GM23338 (cell line): ENCODE results near the gene PROC. TPM values are rescaled to one million over a fixed set of nuclear protein-coding genes. Genes with fewer than 3 reads are reported as not detected.
A peak's percentile ranks its signal among the peaks of the same experiment; 100 is the strongest.

ENCODE experiments used
- ATAC-seq: fragments of 200-7000 bp; cut with Tn5 transposase; 3 replicates; pipeline ENCODE4 v1.9.1; 2020
- DNase-seq: peaks from one replicate; pipeline ENCODE4 v3.0.0-alpha.2; 2015; ENCODE audit warnings: low spot score
- H2AFZ ChIP-seq: fragments of 200-600 bp; sonication (generic); 2 replicates; pipeline ENCODE4 v1.8.0; 2016; ENCODE audit warnings: antibody characterized with exemption, mild to moderate bottlenecking, moderate library complexity
- H3F3A ChIP-seq: fragments of 200-600 bp; sonication (generic); replicated peaks from 2 replicates; pipeline ENCODE4 v1.8.0; 2017; ENCODE audit warnings: antibody characterized with exemption, mixed run types, low read depth
- H3K27ac ChIP-seq: fragments of 200-600 bp; sonication (generic); 2 replicates; pipeline ENCODE4 v1.6.1; 2016; ENCODE audit warnings: low read depth
- H3K27me3 ChIP-seq: fragments of 200-600 bp; sonication (generic); 2 replicates; pipeline ENCODE4 v1.8.0; 2016; ENCODE audit warnings: mild to moderate bottlenecking, mixed run types, moderate library complexity; ENCODE audit not compliant: insufficient read depth
- H3K36me3 ChIP-seq: fragments of 200-600 bp; sonication (generic); 2 replicates; pipeline ENCODE4 v1.8.0; 2016; ENCODE audit warnings: mild to moderate bottlenecking; ENCODE audit not compliant: insufficient read depth
- H3K4me1 ChIP-seq: fragments of 200-600 bp; sonication (generic); 2 replicates; pipeline ENCODE4 v1.8.0; 2016; ENCODE audit warnings: mild to moderate bottlenecking, moderate library complexity; ENCODE audit not compliant: insufficient read depth
- H3K4me2 ChIP-seq: fragments of 200-600 bp; sonication (generic); 2 replicates; pipeline ENCODE4 v1.7.1; 2017; ENCODE audit warnings: mixed run types
- H3K4me3 ChIP-seq: fragments of 200-600 bp; sonication (generic); 2 replicates; pipeline ENCODE4 v1.6.1; 2016; ENCODE audit warnings: mixed run types
- H3K79me2 ChIP-seq: fragments of 200-600 bp; sonication (generic); replicated peaks from 2 replicates; pipeline ENCODE4 v1.8.0; 2017; ENCODE audit warnings: mild to moderate bottlenecking; ENCODE audit not compliant: insufficient read depth
- H3K9me2 ChIP-seq: fragments of 200-600 bp; sonication (generic); 2 replicates; pipeline ENCODE4 v1.8.0; 2017; ENCODE audit not compliant: insufficient read depth
- H4K20me1 ChIP-seq: fragments of 200-600 bp; sonication (generic); replicated peaks from 2 replicates; pipeline ENCODE4 v1.8.0; 2017; ENCODE audit warnings: mild to moderate bottlenecking; ENCODE audit not compliant: insufficient read depth
- H3K27ac Mint-ChIP-seq: 2 replicates; pipeline ENCODE4 v1.8.0; 2020; ENCODE audit warnings: inconsistent platforms, mild to moderate bottlenecking, moderate library complexity, mixed read lengths
- H3K27me3 Mint-ChIP-seq: 3 replicates; pipeline ENCODE4 v1.8.0; 2022; ENCODE audit warnings: low read depth, mild to moderate bottlenecking, moderate library complexity, mixed read lengths, inconsistent platforms; ENCODE audit not compliant: insufficient read depth, poor library complexity
- H3K36me3 Mint-ChIP-seq: 3 replicates; pipeline ENCODE4 v1.8.0; 2021; ENCODE audit warnings: low read depth, mild to moderate bottlenecking, inconsistent platforms, moderate library complexity, mixed read lengths
- H3K4me1 Mint-ChIP-seq: 3 replicates; pipeline ENCODE4 v1.8.0; 2020; ENCODE audit warnings: mild to moderate bottlenecking, inconsistent platforms, mixed read lengths
- H3K4me3 Mint-ChIP-seq: 3 replicates; pipeline ENCODE4 v1.8.0; 2021; ENCODE audit warnings: moderate library complexity, mild to moderate bottlenecking, inconsistent platforms, mixed read lengths
- H3K9me3 Mint-ChIP-seq: 3 replicates; pipeline ENCODE4 v1.8.0; 2020; ENCODE audit warnings: moderate library complexity, mild to moderate bottlenecking, inconsistent platforms, mixed read lengths
- CTCF ChIP-seq, 2 experiments: fragments of 200-600 bp in 1 of 2; sonication (generic) in 1 of 2; conservative IDR thresholded peaks; 2 replicates each; pipeline versions ENCODE4 v1.5.1 to v1.6.1; 2016 to 2017; ENCODE audit warnings: antibody characterized with exemption in 2 of 2, low read depth in 2 of 2, mild to moderate bottlenecking in 2 of 2, moderate library complexity in 1 of 2
- ETS1 ChIP-seq: IDR thresholded peaks from 2 replicates; pipeline ENCODE4 v1.6.1; 2016; ENCODE audit warnings: antibody characterized with exemption
- NANOG ChIP-seq: IDR thresholded peaks from 2 replicates; pipeline ENCODE4 v1.6.1; 2016; ENCODE audit warnings: antibody characterized with exemption, borderline replicate concordance
- REST ChIP-seq: IDR thresholded peaks from one replicate; pipeline ENCODE4 v1.6.1; 2018; ENCODE audit warnings: antibody characterized with exemption; ENCODE audit not compliant: unreplicated experiment
- STAT1 ChIP-seq: IDR thresholded peaks from one replicate; pipeline ENCODE4 v1.6.1; 2016; ENCODE audit warnings: antibody characterized with exemption; ENCODE audit not compliant: unreplicated experiment
- polyA plus RNA-seq: library from polyadenylated mRNA; unstranded; fragments of >200 nt; fragmentation: Nextera tagmentation; extraction: Ambion mirVana; gene quantifications from 2 replicates; pipeline ENCODE4 v1.2.1, GENCODE V29; 2016
- total RNA-seq: library from RNA; depleted of rRNA; stranded (reverse); fragments of >200 nt; shearing (Covaris generic); gene quantifications from 2 replicates; pipeline ENCODE4 v1.2.3, GENCODE V29; 2014

The PROC gene
- total and polyA plus RNA-seq, 2 experiments from 2014 or later = 1.7 to 2.4 TPM

- H2AFZ ChIP-seq = peak overlapping the region; percentile 100
These were observed 1.7 kb upstream of the PROC start for GRCh38 chr2:127416506-127417001.

More at GRCh38 chr2:127416506-127417001, 1.7 kb upstream of the PROC start:
- TF ChIP-seq CTCF (conservative IDR thresholded peaks at IDR 0.05; ENCODE audit: low read depth in 2 of 2) (no peak), STAT1 (no peak), REST (no peak), NANOG (no peak), ETS1 (no peak)
- Histone ChIP-seq H3K4me2 (peak overlapping the region; percentile 90), H3K79me2 (no peaks in the 10 kb centered on the region), H3K4me1 (peaks cover 4% of the 10 kb centered on the region; the same call in 1 of the 2 replicates), H3K36me3 (no peaks in the 10 kb centered on the region), H3K27ac (no peak overlapping the region), H3K4me3 (peak overlapping the region; percentile 66), H3K9me2 (no peaks in the 10 kb centered on the region), H3F3A (0 out of 2 replicates have a peak, but pooled peaks cover 4% of the 10 kb centered on the region), H4K20me1 (no peaks in the 10 kb centered on the region; the same call in 1 of the 2 replicates), H3K27me3 (peaks cover 44% of the 10 kb centered on the region)
- DNase-seq (no peak), ATAC-seq (no peak)
- H3K36me3 Mint-ChIP-seq = peaks cover 7% of the 10 kb centered on the region; the same call in 1 of the 3 replicates
- H3K27ac Mint-ChIP-seq = no peak overlapping the region
- peaks cover 4% of the 10 kb centered on the region; the same call in 2 of the 3 replicates for H3K9me3 Mint-ChIP-seq
- peak overlapping the region; percentile 70 for H3K4me3 Mint-ChIP-seq
- peaks cover 37% of the 10 kb centered on the region for H3K27me3 Mint-ChIP-seq
- H3K4me1 Mint-ChIP-seq = peaks cover 10% of the 10 kb centered on the region
